GM18526 (cell line): ENCODE data around the gene TMEM225B.

Source experiments
- POLR2A ChIP-seq: IDR thresholded peaks from 3 replicates; pipeline ENCODE4 v1.6.1; 2011; ENCODE audit not compliant: insufficient read length; ENCODE audit errors: extremely low read depth

The TMEM225B gene

GRCh38 chr7:99629643-99630042 lies 31.6 kb downstream of the TMEM225B start:
- TF ChIP-seq POLR2A = no peak

DNA sequence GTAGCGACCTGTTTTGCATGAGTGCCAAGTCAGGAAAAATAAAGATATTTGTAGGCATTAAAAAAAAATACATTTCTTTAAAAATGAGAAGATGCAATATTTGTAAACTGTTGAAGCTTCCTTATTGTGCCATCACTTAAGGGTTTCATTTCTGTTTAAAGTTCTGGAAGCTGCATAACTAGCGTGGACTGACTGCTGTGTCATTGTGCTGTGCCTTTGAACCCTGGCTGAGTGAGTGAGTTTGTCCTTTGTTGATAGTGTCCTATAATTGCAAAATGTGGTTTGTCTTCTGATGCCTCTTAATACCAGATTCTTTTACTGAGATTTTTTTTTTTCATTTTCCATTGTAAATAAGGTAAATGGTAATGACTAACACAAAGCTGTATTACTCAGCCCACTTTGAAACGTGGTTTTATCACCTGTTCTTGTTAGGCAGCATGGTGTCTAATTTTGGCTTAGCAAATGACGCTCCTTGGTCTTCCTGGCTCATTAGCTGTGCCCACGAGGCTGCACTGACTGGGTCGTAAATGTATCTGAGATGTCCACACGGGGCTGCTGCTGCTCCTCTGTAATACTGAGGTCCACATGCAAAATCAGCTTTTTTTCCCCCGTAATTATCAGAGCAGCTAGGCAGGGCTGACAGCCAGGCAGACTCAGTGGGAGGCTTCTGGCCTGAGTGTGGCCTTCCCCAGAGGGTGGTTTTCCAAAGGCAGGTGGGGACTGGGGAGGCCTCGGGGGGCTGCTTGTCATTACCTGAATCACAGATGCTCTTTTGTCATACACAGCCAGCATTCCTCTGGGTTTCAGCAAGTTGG lies 33.4 kb downstream of the TMEM225B start:
- TF ChIP-seq POLR2A = no peak

DNA sequence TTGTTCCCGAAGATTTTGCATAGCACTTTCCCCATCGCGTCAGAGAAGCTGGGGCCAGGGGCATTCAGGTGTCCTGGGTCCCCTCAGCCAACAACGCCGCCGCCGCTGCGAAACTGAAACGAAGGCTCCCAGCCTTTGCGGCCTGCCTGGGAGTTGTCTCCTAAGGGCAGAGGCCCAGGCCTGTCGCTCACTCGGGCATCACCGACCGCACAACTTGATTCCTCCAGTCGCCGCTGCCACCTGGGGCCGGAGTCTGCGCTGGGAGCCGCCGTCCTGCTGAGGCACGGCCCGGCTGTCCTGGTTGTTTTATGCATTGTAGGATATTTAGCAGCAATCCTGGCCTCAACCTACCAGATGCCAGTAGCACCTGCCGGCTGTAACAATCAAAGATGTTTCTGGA lies 40.7 kb downstream of the TMEM225B start:
- no peak for TF ChIP-seq POLR2A

- no peak for TF ChIP-seq POLR2A
These were observed 41.2 kb downstream of the TMEM225B start for GRCh38 chr7:99639267-99639666.

DNA sequence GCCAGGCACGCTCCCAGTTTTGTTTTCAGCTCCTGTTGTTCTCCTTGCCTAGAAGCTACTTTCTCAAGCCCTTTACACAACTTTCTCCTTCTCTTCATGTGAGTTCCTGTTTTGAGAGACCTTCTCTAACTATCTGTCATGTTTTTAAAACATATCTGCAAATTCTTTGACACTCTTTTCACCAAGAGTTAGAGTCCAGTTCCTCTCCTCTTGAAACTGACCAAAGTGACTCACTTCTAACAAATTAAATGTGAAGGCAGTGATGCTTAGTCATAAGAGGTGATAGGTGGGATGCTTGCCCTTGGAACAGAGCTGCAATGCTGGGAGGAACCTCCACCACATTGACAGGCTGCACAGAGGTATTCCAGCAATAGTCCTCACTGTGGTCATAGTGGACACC lies 44.0 kb downstream of the TMEM225B start:
- no peak for TF ChIP-seq POLR2A

GRCh38 chr7:99643464-99643863 lies 45.4 kb downstream of the TMEM225B start:
- no peak for TF ChIP-seq POLR2A

- no peak for TF ChIP-seq POLR2A
These were observed 46.4 kb downstream of the TMEM225B start for GRCh38 chr7:99644431-99644830.

- TF ChIP-seq POLR2A = no peak
These were observed 47.5 kb downstream of the TMEM225B start for GRCh38 chr7:99645590-99645989.

- TF ChIP-seq POLR2A = no peak
These were observed 50.8 kb downstream of the TMEM225B start for GRCh38 chr7:99648843-99649242.

DNA sequence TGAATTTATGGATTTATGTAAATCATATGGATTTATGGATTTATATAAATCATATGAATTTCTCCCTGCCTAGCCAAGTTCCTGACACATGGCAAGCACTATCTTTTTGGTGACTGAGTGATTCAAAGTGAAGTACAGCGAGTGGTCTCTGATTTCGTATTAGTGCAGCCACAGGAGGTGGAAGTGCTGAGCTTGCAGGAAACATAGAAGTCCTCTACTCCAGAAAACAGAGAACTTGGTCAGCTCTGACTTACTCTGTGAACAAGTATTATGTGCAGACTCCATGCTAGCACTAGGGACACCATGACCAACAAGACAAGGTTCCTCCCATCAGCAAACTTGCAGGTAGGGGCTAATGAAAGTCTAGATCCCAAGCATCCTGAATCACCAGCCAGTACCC lies 53.2 kb downstream of the TMEM225B start:
- no peak for TF ChIP-seq POLR2A

- TF ChIP-seq POLR2A = no peak
These were observed 54.6 kb downstream of the TMEM225B start for GRCh38 chr7:99652671-99653070.

DNA sequence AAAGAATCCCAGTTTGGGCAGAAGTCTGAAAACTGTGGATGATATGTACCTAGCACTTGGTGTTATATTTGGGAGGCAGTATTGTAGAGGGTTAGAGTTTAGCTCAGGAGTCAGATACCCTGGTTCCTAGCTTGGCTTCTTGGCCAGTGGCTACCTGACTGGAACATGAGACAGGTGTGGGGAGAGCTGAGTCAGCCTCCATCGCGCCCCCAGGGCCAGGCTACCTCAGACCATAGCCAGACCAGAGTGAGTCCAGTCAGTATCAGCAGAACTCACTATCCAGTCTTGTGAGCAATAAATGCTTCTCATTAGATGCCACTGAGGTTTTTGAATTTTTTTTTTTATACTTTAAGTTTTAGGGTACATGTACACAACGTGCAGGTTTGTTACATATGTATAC lies 55.7 kb downstream of the TMEM225B start:
- TF ChIP-seq POLR2A = no peak
